HUES6 (cell line): ENCODE measurements around the gene C4orf50.

ENCODE experiments used
- H3K27ac ChIP-seq: 2 replicates; pipeline ENCODE4 v1.7.0; 2013; ENCODE audit warnings: low read depth, mild to moderate bottlenecking, low read length, inconsistent platforms
- H3K27me3 ChIP-seq: 2 replicates; pipeline ENCODE4 v1.6.1; 2013; ENCODE audit warnings: low read length; ENCODE audit not compliant: control insufficient read depth, insufficient read depth
- H3K36me3 ChIP-seq: 2 replicates; pipeline ENCODE4 v1.6.1; 2013; ENCODE audit warnings: low read length; ENCODE audit not compliant: control insufficient read depth, insufficient read depth
- H3K4me1 ChIP-seq: 2 replicates; pipeline ENCODE4 v1.6.1; 2013; ENCODE audit warnings: low read length; ENCODE audit not compliant: control insufficient read depth, insufficient read depth
- H3K4me3 ChIP-seq: 2 replicates; pipeline ENCODE4 v1.5.1; 2013; ENCODE audit warnings: low read depth, low read length
- H3K9ac ChIP-seq: one replicate; pipeline ENCODE4 v1.6.1; 2013; ENCODE audit warnings: mild to moderate bottlenecking, low read length
- H3K9me3 ChIP-seq: 2 replicates; pipeline ENCODE4 v1.6.1; 2013; ENCODE audit warnings: low read depth, low read length; ENCODE audit not compliant: control insufficient read depth, insufficient read depth

Gene C4orf50

DNA sequence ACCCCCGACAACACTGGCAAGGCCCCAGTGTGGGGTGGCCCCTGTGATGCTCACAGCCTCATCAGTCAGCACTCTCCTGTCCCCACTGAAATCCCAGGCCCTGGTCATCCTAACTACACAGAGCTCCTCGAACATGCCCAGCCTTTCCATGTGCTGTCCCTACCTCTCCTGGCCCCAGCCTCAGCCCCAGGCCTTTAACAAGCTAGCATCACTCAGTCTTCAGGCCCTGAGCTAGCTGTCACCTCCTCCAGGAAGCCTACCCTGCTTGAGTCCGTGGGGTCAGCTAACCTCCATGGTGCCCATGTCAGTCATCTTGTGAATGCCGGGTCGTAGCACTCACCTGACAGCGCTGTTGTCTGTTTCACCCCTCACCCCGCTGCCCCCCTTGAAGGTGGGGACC lies 25.6 kb upstream of the C4orf50 start:
- H3K9ac ChIP-seq, result no peak overlapping the region
- H3K36me3 ChIP-seq, result no peaks in the 10 kb centered on the region
- H3K4me1 ChIP-seq, result no peaks in the 10 kb centered on the region
- no peaks in the 10 kb centered on the region for H3K9me3 ChIP-seq
- H3K27ac ChIP-seq, result no peak overlapping the region
- H3K4me3 ChIP-seq, result no peak overlapping the region
- no peaks in the 10 kb centered on the region for H3K27me3 ChIP-seq

GRCh38 chr4:6043188-6043587 lies 25.0 kb upstream of the C4orf50 start:
- H3K4me3 ChIP-seq, result no peak overlapping the region
- no peak overlapping the region for H3K9ac ChIP-seq
- no peak overlapping the region for H3K27ac ChIP-seq
- H3K27me3 ChIP-seq, result no peaks in the 10 kb centered on the region
- no peaks in the 10 kb centered on the region for H3K36me3 ChIP-seq
- H3K4me1 ChIP-seq, result no peaks in the 10 kb centered on the region
- no peaks in the 10 kb centered on the region for H3K9me3 ChIP-seq

- H3K9me3 ChIP-seq, result no peaks in the 10 kb centered on the region
- H3K4me1 ChIP-seq, result no peaks in the 10 kb centered on the region
- H3K4me3 ChIP-seq, result no peak overlapping the region
- H3K27me3 ChIP-seq, result no peaks in the 10 kb centered on the region
- no peak overlapping the region for H3K27ac ChIP-seq
- no peak overlapping the region for H3K9ac ChIP-seq
- H3K36me3 ChIP-seq, result no peaks in the 10 kb centered on the region
These were observed 24.2 kb upstream of the C4orf50 start for GRCh38 chr4:6042293-6043063.

- Histone ChIP-seq H3K4me1 (no peaks in the 10 kb centered on the region), H3K27me3 (no peaks in the 10 kb centered on the region), H3K9ac (no peak overlapping the region), H3K4me3 (no peak overlapping the region), H3K36me3 (no peaks in the 10 kb centered on the region), H3K9me3 (no peaks in the 10 kb centered on the region), H3K27ac (no peak overlapping the region)
These were observed 23.6 kb upstream of the C4orf50 start for GRCh38 chr4:6041800-6042199.

GRCh38 chr4:6038711-6039110 lies 20.5 kb upstream of the C4orf50 start:
- no peak overlapping the region for H3K27ac ChIP-seq
- H3K36me3 ChIP-seq, result no peaks in the 10 kb centered on the region
- H3K9me3 ChIP-seq, result no peaks in the 10 kb centered on the region
- H3K27me3 ChIP-seq, result no peaks in the 10 kb centered on the region
- H3K9ac ChIP-seq, result no peak overlapping the region
- H3K4me1 ChIP-seq, result peaks cover 10% of the 10 kb centered on the region; the same call in 1 of the 2 replicates
- no peak overlapping the region for H3K4me3 ChIP-seq

DNA sequence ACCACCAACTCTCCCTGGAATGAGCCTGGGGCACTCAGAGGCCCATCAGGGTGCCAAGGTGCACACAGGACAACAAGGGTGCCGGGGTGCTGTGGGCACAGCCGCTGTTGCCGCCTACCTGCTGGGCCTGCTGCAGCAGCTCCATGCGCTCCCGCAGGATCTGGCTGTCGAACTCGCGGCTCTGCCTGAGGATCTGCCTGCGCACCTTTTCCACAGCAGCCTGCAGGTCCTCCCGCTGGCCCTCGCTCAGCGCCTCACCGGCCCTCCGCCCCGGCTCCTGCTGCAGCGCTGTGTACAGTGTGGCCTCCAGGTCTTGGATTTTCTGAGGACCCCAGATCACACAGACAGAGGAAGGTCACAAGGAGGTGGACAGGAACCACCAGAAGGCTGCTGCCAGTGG lies 17.6 kb upstream of the C4orf50 start:
- no peak overlapping the region for H3K9ac ChIP-seq
- H3K27ac ChIP-seq, result no peak overlapping the region
- no peaks in the 10 kb centered on the region for H3K27me3 ChIP-seq
- H3K9me3 ChIP-seq, result no peaks in the 10 kb centered on the region
- H3K36me3 ChIP-seq, result no peaks in the 10 kb centered on the region
- peaks cover 10% of the 10 kb centered on the region; the same call in 1 of the 2 replicates for H3K4me1 ChIP-seq
- H3K4me3 ChIP-seq, result no peak overlapping the region

GRCh38 chr4:6033381-6033780 lies 15.2 kb upstream of the C4orf50 start:
- Histone ChIP-seq H3K36me3 (no peaks in the 10 kb centered on the region), H3K9ac (no peak overlapping the region), H3K4me1 (peaks cover 16% of the 10 kb centered on the region; the same call in 1 of the 2 replicates), H3K27ac (no peak overlapping the region), H3K4me3 (no peak overlapping the region), H3K27me3 (no peaks in the 10 kb centered on the region), H3K9me3 (no peaks in the 10 kb centered on the region)

DNA sequence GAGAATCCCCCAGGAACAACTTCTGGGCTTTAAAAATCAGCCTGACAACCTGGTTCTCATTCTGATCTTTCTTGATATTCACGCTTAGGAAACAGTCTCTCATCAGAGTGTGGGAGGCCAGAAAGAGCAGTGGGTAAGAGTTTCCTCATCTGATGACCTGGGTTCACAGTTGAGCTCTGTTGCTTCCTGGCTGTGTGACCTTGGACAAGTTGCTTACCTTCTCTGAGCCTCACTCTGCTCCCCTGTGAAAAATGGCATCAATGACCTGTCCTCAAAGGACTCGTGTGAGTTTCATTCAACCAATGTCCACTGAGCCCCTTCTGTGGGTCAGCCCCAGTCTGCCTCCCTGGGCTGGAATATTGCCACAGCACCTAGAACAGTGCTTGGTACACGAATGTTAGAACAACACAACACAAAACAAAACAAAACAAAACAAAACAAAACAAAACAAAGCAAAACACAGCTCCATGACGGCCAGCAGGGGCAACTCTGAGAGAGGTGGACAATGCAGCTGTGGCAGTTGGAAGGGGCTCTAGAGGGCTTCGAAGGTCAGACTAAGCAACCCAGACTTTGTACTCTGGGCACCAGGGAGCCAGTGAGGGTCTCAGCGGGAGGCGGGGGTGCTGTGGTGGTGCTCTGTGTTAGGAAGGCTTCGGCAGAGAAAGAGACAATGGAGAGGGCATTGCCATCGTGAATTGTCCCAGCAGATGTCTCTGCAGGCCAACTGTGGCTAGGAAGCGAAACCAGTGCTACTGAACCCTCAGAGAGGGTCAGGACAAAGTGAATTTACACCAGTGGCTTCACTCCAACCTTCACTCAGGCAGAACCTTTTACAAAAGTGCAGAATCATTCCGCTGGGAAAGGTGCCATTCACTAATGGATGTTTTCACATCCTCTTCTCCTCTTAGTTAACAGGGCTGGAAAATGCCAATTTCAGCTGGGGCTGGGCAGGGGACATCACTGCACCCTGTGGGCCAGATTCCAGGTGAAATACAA lies 14.3 kb upstream of the C4orf50 start:
- Histone ChIP-seq H3K9me3 (no peaks in the 10 kb centered on the region), H3K9ac (no peak overlapping the region), H3K27ac (no peak overlapping the region), H3K36me3 (no peaks in the 10 kb centered on the region), H3K4me1 (peaks cover 18% of the 10 kb centered on the region; the same call in 1 of the 2 replicates), H3K4me3 (no peak overlapping the region), H3K27me3 (no peaks in the 10 kb centered on the region)

GRCh38 chr4:6031846-6032245 lies 13.6 kb upstream of the C4orf50 start:
- Histone ChIP-seq H3K9me3 (no peaks in the 10 kb centered on the region), H3K36me3 (no peaks in the 10 kb centered on the region), H3K4me1 (peaks cover 18% of the 10 kb centered on the region; the same call in 1 of the 2 replicates), H3K27me3 (no peaks in the 10 kb centered on the region), H3K9ac (no peak overlapping the region), H3K27ac (no peak overlapping the region), H3K4me3 (no peak overlapping the region)

- Histone ChIP-seq H3K9ac (no peak overlapping the region), H3K4me3 (no peak overlapping the region), H3K9me3 (no peaks in the 10 kb centered on the region), H3K27ac (no peak overlapping the region), H3K27me3 (no peaks in the 10 kb centered on the region), H3K4me1 (peaks cover 9% of the 10 kb centered on the region; the same call in 1 of the 2 replicates), H3K36me3 (no peaks in the 10 kb centered on the region)
These were observed 12.4 kb upstream of the C4orf50 start for GRCh38 chr4:6030679-6031078.

DNA sequence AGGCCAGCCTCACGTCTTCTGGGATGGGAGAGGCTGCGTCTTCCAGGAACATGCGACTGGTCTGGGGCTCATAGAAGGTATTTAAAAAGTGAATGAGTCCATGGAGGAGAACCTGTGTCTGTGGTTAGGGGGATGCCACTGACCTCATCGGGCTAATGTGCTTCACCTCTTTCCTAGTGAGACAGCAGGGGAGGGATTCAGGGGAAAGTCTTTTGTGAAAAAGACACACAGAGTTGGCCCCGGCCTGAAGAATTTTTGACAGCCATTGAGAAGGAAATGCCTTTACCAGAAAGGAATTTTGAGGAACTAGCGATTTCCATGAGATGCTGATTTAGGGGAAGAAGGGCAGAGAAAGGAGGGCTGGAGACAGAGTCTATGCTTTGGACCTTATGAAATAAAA lies 11.0 kb upstream of the C4orf50 start:
- no peaks in the 10 kb centered on the region for H3K27me3 ChIP-seq
- H3K9me3 ChIP-seq, result no peaks in the 10 kb centered on the region
- H3K4me1 ChIP-seq, result peaks cover 8% of the 10 kb centered on the region; the same call in 1 of the 2 replicates
- no peak overlapping the region for H3K9ac ChIP-seq
- H3K36me3 ChIP-seq, result no peaks in the 10 kb centered on the region
- no peak overlapping the region for H3K27ac ChIP-seq
- H3K4me3 ChIP-seq, result no peak overlapping the region
